C4-2B (cell line): ENCODE results near the gene DOCK3.

Experiments used
- CTCF ChIP-seq: fragments of 450-650 bp; conservative IDR thresholded peaks from 2 replicates; pipeline ENCODE4 v1.5.1; 2017; ENCODE audit warnings: mild to moderate bottlenecking
- ZFX ChIP-seq: fragments of 450-650 bp; IDR thresholded peaks from 2 replicates; pipeline ENCODE4 v1.6.1; 2017

GRCh38 chr3:50737906-50738598 lies 63.3 kb downstream of the DOCK3 start:
- TF ChIP-seq CTCF: no peak
- TF ChIP-seq ZFX: no peak
